HG03520 (cell line): ENCODE measurements around the gene SMIM44.

Experiments used
- ATAC-seq: cut with Tn5 transposase; IDR thresholded peaks from one replicate; pipeline ENCODE4 v1.9.1; 2021; ENCODE audit warnings: mild to moderate bottlenecking, moderate library complexity; ENCODE audit not compliant: unreplicated experiment

The SMIM44 gene

DNA sequence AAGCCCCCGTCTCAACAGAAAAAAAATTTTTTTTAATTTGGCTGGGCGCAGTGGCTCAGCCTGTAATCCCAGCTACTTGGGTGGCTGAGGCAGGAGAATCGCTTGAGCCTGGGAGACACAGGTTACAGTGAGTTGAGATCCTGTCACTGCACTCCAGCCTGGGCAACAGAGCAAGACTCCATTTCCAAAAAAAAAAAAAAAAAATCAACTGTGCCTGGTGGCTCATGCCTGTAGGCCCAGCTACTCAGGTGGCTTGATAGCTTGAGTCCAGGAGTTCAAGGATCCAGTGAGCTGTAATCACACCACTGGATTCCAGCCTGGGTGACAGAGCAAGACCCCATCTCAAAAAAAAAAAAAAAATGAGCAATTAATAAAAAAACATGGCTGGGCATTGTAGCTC is 18.5 kb upstream of the SMIM44 start:
- no peak for ATAC-seq

GRCh38 chr19:3500429-3501101 is 17.3 kb upstream of the SMIM44 start, which contains the start of gene DOHH:
TSS of gene DOHH (minus strand) at chr19:3500674. CDS start at chr19:3496814, 3,860 bp downstream.
- ATAC-seq = peak; percentile 74

- ATAC-seq = no peak
Measured at GRCh38 chr19:3499738-3500428, 16.6 kb upstream of the SMIM44 start.

DNA sequence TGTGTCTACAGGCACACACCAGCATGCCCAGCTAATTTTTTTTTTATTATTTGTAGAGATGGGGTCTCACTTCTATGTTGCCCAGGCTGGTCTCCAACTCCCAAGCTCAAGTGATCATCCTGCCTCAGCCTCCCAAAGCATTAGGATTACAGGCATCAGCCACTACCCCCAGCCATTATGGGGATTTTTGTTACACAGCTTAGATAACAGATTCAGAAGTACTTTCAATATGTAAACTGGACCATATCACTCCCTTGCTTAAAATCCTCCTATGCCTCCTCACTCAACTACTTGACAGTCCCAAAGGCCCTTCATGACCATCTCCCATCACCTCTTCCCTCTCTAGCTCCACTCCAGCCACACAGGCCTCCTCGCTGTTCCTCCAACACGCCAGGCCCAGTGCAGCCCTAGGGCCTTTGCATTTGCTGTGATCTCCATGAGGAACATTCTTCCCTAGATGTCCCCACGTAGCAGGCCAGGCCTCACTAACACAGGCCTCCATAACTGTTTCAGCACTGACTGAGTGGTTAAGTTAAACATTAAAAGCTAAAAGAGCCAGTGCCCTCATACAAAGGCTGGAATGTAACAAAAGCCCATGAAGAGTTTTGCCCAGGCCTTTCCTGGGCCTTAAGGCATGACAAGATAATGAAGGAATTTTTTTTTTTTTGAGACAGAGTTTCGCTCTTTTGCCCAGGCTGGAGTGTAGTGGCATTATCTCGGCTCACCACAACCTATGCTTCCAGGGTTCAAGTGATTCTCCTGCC is 14.7 kb upstream of the SMIM44 start:
- ATAC-seq = no peak

- ATAC-seq = no peak
Measured at GRCh38 chr19:3496392-3497273, 13.4 kb upstream of the SMIM44 start.

DNA sequence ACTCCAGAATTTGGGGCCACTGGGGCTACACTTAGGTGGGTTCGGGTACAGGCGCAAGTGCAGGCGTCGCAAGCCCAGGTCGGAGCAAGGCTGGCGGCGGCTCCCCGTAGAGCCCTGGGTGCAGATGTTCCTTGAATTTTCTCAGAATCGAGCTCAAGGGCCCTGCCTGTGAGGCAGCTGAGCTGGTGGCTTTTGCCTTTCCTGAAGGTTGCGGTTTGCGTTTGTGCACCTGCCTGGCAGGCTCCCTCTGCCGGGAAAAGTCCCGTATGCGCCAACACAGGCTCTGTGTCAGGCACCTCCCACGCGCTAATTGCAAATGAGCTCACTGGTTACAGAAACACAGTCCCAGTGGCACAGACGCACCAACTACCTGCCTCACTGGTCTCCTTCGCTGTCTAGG is 11.3 kb upstream of the SMIM44 start:
- ATAC-seq = no peak

DNA sequence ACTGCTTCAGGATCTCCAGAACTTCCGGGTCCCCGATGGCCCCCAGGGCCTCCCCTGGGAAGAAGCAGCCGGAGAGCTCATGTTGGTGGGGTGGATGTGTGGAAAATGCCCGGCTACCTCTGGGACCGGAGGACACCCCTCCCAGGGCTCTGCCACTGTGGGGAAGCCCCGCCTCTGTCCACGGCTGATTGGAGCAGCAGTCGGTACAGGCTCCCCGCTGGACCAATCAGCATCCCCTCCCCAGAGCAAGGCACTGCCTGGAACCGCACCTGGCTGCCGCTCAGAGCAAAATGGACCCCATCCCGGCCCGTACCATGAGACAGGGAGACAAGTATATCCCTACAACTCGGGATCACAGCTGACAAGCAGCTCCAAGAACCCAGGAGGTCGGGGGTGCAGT is 10.8 kb upstream of the SMIM44 start:
- ATAC-seq = no peak

GRCh38 chr19:3493651-3494050 is 10.4 kb upstream of the SMIM44 start:
- ATAC-seq = no peak

DNA sequence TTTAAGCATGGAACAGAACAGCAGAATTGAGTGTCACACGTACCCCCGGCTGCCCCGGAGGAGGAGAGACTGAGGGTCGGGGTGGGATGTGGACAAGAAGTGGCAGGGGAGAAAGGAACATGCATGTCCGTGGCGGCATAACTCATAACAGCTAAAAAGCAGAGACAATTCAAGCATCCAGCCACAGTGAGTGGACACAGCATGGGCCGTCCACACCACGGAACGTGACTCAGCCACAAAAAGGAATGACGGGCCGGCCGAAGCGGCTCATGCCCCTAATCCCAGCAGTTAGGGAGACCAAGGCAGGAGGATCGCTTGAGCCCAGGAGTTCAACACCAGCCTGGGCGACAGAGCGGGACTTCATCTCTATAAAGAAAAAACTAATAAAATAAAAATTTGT is 9.7 kb upstream of the SMIM44 start:
- no peak for ATAC-seq

DNA sequence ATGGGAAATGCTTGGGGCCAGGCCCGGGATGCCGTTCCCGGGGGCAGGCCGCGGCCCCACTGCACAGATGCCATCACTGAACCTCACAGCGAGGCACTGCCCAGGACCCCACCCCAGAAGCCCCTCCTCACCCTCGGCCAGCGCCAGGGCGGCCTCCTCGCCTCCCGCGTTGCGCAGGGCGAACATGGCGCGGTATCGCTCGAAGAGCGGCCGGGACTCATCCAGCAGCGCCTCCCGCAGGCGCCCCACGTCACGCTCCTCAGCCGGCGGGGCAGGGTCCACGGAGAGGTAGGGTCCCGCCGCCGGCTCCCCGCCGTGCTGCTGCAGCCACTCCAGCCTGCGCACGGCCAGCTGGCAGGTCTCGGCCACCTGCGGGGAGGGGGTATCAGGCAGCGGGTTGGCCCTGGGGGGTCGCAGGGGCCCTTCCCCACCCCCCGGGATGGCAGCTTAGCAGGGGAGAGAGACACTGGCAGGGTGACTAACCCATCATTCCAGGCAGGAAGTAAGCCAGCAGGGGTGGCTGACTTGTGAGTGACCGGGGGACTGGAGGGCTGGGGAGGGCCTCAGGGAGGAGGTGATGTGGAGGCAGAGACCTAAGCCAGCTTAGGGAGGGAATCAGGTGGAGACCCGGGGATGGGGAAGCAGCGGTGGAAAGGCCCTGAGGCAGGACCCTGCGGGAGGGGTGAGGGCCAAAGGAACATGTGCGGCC is 9.0 kb upstream of the SMIM44 start:
- no peak for ATAC-seq

DNA sequence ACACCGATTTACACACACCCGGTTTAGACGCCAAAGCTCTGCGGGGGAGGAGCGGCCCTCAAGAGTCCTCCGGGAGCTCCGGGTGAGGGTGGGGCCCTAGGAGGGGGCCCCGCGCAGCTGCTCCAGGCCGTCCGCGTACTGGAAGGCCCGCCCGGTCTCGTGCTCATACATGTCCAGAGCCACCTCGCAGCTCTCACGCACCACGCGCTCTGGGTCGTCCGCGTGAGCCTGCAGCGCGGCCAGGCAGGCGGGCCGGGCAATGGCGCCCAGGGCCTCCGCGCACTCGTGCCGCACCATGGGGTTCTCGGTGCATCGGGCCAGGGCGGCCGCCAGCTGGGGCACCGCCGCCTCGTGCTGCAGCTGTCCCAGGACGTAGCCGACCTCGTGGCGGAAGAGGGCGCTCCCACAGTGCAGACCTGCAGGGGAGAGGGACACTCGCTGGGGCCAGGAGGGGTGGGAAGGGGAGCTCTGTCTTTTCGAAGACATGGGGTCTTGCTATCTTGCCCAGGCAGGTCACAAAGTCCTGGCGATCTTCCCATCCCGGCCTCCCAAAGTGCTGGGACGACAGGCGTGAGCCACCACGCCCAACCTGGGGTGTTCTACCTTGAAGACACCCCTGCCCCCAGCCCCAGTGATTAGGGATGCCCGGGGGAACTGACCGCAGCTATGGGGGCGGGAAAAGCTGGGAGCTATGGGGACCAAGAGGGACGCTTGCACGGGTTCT is 8.3 kb upstream of the SMIM44 start:
- ATAC-seq = no peak

- ATAC-seq = no peak
Measured at GRCh38 chr19:3482507-3483225, 575 bp downstream of the SMIM44 start.

- ATAC-seq = no peak
Measured at GRCh38 chr19:3481241-3482090, 1.8 kb downstream of the SMIM44 start.

GRCh38 chr19:3480383-3481091 is 2.7 kb downstream of the SMIM44 start, which contains the start of gene SMIM24:
TSS of gene SMIM24 (minus strand) at chr19:3480525. CDS start at chr19:3480463, 62 bp downstream.
- no peak for ATAC-seq

DNA sequence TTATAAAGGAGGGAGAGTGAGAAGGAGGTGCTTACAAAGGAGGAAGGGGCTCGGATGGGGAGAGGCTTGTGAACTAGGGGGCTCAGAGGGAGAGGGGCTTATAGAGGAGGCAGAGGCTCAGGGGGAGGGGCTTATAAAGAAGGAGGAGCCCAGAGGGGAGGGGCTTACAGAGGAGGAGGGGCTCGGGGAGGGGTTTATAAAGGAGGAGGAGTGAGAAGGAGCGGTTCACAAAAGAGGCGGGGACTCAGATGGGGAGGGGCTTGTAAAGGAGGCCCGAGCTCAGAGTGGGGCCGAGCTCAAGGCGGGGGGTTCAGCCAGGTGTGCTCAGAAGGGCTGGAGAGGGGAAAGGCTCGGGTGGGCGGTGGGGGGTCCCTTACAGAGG is 3.4 kb downstream of the SMIM44 start:
- no peak for ATAC-seq

DNA sequence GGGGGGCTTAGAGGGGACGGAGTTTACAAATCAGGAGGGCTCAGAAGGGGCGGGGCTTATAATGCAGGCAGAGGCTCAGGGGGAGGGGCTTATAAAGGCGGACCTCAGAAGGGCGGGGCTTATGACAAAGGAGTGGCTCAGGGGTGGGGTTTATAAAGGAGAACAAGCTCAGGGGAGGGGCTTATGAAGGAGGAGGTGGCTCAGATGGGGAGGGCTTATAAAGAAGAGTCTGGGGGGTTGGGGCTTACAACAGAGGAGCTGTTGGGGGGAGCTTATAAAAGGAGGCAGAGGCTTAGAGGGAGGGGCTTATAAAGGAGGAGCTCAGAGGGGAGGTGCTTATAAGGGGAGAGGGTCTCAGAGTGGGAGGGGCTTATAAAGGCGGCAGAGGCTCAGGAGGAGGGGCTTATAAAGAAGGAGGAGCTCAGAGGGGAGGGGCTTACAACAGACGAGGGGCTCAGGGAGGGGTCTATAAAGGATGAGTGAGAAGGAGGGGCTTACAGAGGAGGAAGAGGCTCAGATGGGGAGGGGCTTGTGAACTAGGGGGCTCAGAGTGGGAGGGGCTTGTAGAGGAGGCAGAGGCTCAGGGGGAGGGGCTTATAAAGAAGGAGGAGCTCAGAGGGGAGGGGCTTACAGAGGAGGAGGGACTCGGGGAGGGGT is 3.9 kb downstream of the SMIM44 start:
- ATAC-seq = no peak
